Measurements from ENCODE around the gene PLAC1. TPM values are rescaled to one million over a fixed set of nuclear protein-coding genes. Genes with fewer than 3 reads are reported as not detected.

PLAC1 gene
- total and polyA plus RNA-seq, 2 of the 4 experiments (the other 2 are of a cell fraction): 0.36 to 0.74 TPM

DNA sequence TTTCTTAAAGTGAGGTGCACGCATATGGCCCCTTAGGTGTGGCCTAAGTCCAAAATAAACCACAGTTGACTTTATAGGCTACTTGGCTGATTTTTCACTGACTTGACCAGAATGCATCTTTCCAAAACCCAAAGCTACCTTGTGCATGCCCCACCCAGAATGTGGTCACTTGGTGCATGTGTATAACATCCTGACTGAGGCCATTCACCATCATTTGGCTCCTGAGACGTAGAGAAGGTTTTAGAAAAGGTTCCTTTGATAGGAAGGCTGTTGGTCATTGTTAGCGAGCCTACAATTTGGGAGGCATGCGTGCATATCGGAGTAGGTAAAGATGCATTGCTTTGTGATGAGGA lies 84.6 kb downstream of the PLAC1 start:
- no peaks in the 10 kb centered on the region for H3K79me1 ChIP-seq (ENCODE audit: low read depth in 1 of 2, low read length in 2 of 2)
- 0 out of 2 replicates have a peak overlapping the region, but pooled peaks have one; percentile 10 for H2AK5ac ChIP-seq (ENCODE audit: low read depth, low read length)
- no peak overlapping the region for H2AK9ac ChIP-seq (replicated peaks; ENCODE audit: low read depth, low read length, poor library complexity)
- no peaks in the 10 kb centered on the region; the same call in 1 of the 2 replicates for H3K27me3 ChIP-seq (ENCODE audit: control insufficient read depth, insufficient read depth, low read length)
- H4K91ac ChIP-seq (ENCODE audit: insufficient read depth, low read depth, low read length): no peak overlapping the region; the same call in 1 of the 2 replicates
- peaks cover 6% of the 10 kb centered on the region; the same call in 1 of the 2 replicates for H3K9me1 ChIP-seq (ENCODE audit: insufficient read depth, low read length)
- no peak overlapping the region for H4K5ac ChIP-seq (ENCODE audit: low read depth, low read length)
- H4K8ac ChIP-seq (ENCODE audit: low read depth in 2 of 2, low read length in 2 of 2): no peak overlapping the region
- H3K4me1 ChIP-seq (ENCODE audit: control insufficient read depth, insufficient read depth, low read length): peaks cover 3% of the 10 kb centered on the region; the same call in 1 of the 2 replicates
- DNase-seq (no peak), ATAC-seq (ENCODE audit: low read depth) (no peak)
- no peak overlapping the region for H3K18ac ChIP-seq (ENCODE audit: low read depth, low read length)
- no peak overlapping the region for H3K4me3 ChIP-seq (ENCODE audit: insufficient read depth, low read depth, low read length)
- no peak overlapping the region for H3K9ac ChIP-seq (ENCODE audit: low read depth, low read length)
- no peaks in the 10 kb centered on the region for H4K20me1 ChIP-seq (ENCODE audit: insufficient read depth, low read length)
- dilution Hi-C loops (cut with HindIII; ENCODE audit: low sequenced_read_pairs, unreplicated experiment) (no loop called here), in situ Hi-C loops (cut with MboI; ENCODE audit: low sequenced_read_pairs) (no loop called here), intact Hi-C loops (cut with micrococcal nuclease) (no loop called here)
- H2AFZ ChIP-seq (replicated peaks; ENCODE audit: low read length, poor library complexity): no peak overlapping the region
- no peak overlapping the region for H2BK120ac ChIP-seq (ENCODE audit: low read depth, low read length)
- CTCF ChIA-PET: no interaction called here
- 0 out of 2 replicates have a peak, but pooled peaks cover 2% of the 10 kb centered on the region for H3K9me3 ChIP-seq (ENCODE audit: control insufficient read depth, insufficient read depth, low read length)
- H2BK15ac ChIP-seq (ENCODE audit: low read depth, low read length): no peak overlapping the region
- no TSS peak for BruUV-seq (replicated peaks)
- H2BK5ac ChIP-seq (ENCODE audit: low read depth, low read length, poor library complexity, severe bottlenecking): no peak overlapping the region
- H3K4me2 ChIP-seq (ENCODE audit: low read depth, low read length): no peak overlapping the region
- no peak overlapping the region for H2BK20ac ChIP-seq (ENCODE audit: low read depth, low read length)
- no peak overlapping the region for H3K56ac ChIP-seq (ENCODE audit: extremely low read depth, insufficient read depth, low read length)
- no peak overlapping the region for H3K23ac ChIP-seq (ENCODE audit: low read depth, low read length)
- no peaks in the 10 kb centered on the region for H3K36me3 ChIP-seq (ENCODE audit: control insufficient read depth, insufficient read depth, low read length)
- H3K27ac ChIP-seq (ENCODE audit: insufficient read depth, low read length): no peak overlapping the region
- POLR2A ChIA-PET (ENCODE audit: unreplicated experiment): no interaction called here
- TF ChIP-seq CHD1 (IDR thresholded peaks at IDR 0.05; ENCODE audit: low read depth, low read length): no peak
- H3K14ac ChIP-seq (replicated peaks; ENCODE audit: low read depth, low read length): no peak overlapping the region
- WGBS, 2 experiments (ENCODE audit: extremely low coverage in 2 of 2, insufficient read length in 1 of 2): no CpG with 5 or more reads among the region's 5 CpGs
- H3K4ac ChIP-seq (ENCODE audit: low read depth, low read length): 0 out of 2 replicates have a peak overlapping the region, but pooled peaks have one; percentile 2

All from IMR-90 (cell line).